ENCODE data around the gene RIPOR2.
"Not testable (repeated sequence)": the region's sequence is repeated elsewhere in the genome, so short reads cannot be mapped to it uniquely, and the experiment has no call there.

- TF ChIP-seq CTCF, POLR2A (IDR thresholded peaks at IDR 0.05): not testable (repeated sequence)
Observed at GRCh38 chr6:24764833-24765828, 170.6 kb downstream of the RIPOR2 start.

All from tibial nerve (tissue), 3 donors.